ENCODE results near the gene TSBP1. TPM values are rescaled to one million over a fixed set of nuclear protein-coding genes. Genes with fewer than 3 reads are reported as not detected.

TSBP1 gene
- total and polyA plus RNA-seq, 2 of the 8 experiments (the other 6 are each of a cell fraction or from before 2014, with no cell fraction given), result not detected

DNA sequence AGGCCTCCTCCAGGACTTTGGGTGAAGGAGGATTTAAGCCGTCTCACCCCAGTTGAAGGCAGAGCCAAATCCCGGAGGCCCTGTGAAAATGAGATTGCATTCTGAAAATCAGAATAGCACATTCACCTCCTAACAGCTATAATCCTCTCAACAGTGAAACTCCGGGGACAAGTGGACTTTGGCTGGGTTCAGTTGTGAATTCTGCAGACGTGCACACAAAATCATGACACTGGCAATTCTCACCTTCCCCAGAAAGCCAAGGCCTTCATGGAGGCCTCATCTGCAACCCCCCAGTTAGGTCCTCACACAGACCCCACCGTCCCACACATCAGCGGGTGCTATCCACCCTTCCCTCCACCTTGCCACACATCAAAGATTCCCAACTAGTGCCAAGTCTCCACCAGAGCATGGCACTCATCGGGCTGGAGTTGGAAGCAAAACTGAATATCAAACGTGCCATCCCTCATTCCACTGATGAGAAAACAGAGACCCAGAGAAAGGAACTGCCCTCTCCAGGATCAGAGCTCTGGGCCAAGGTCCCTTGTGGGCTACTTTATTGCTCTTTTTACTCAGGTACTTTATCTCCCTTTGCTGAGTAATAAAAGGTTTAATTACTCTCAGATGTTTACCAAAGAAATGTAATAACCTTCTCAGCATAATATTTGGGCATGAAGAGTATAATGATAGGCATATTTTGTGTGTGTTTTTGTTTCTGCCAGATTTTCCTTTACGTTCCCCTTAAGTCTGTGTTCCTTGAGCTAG lies 40.0 kb upstream of the TSBP1 start (continued):
- TF ChIP-seq, protein P1, sequence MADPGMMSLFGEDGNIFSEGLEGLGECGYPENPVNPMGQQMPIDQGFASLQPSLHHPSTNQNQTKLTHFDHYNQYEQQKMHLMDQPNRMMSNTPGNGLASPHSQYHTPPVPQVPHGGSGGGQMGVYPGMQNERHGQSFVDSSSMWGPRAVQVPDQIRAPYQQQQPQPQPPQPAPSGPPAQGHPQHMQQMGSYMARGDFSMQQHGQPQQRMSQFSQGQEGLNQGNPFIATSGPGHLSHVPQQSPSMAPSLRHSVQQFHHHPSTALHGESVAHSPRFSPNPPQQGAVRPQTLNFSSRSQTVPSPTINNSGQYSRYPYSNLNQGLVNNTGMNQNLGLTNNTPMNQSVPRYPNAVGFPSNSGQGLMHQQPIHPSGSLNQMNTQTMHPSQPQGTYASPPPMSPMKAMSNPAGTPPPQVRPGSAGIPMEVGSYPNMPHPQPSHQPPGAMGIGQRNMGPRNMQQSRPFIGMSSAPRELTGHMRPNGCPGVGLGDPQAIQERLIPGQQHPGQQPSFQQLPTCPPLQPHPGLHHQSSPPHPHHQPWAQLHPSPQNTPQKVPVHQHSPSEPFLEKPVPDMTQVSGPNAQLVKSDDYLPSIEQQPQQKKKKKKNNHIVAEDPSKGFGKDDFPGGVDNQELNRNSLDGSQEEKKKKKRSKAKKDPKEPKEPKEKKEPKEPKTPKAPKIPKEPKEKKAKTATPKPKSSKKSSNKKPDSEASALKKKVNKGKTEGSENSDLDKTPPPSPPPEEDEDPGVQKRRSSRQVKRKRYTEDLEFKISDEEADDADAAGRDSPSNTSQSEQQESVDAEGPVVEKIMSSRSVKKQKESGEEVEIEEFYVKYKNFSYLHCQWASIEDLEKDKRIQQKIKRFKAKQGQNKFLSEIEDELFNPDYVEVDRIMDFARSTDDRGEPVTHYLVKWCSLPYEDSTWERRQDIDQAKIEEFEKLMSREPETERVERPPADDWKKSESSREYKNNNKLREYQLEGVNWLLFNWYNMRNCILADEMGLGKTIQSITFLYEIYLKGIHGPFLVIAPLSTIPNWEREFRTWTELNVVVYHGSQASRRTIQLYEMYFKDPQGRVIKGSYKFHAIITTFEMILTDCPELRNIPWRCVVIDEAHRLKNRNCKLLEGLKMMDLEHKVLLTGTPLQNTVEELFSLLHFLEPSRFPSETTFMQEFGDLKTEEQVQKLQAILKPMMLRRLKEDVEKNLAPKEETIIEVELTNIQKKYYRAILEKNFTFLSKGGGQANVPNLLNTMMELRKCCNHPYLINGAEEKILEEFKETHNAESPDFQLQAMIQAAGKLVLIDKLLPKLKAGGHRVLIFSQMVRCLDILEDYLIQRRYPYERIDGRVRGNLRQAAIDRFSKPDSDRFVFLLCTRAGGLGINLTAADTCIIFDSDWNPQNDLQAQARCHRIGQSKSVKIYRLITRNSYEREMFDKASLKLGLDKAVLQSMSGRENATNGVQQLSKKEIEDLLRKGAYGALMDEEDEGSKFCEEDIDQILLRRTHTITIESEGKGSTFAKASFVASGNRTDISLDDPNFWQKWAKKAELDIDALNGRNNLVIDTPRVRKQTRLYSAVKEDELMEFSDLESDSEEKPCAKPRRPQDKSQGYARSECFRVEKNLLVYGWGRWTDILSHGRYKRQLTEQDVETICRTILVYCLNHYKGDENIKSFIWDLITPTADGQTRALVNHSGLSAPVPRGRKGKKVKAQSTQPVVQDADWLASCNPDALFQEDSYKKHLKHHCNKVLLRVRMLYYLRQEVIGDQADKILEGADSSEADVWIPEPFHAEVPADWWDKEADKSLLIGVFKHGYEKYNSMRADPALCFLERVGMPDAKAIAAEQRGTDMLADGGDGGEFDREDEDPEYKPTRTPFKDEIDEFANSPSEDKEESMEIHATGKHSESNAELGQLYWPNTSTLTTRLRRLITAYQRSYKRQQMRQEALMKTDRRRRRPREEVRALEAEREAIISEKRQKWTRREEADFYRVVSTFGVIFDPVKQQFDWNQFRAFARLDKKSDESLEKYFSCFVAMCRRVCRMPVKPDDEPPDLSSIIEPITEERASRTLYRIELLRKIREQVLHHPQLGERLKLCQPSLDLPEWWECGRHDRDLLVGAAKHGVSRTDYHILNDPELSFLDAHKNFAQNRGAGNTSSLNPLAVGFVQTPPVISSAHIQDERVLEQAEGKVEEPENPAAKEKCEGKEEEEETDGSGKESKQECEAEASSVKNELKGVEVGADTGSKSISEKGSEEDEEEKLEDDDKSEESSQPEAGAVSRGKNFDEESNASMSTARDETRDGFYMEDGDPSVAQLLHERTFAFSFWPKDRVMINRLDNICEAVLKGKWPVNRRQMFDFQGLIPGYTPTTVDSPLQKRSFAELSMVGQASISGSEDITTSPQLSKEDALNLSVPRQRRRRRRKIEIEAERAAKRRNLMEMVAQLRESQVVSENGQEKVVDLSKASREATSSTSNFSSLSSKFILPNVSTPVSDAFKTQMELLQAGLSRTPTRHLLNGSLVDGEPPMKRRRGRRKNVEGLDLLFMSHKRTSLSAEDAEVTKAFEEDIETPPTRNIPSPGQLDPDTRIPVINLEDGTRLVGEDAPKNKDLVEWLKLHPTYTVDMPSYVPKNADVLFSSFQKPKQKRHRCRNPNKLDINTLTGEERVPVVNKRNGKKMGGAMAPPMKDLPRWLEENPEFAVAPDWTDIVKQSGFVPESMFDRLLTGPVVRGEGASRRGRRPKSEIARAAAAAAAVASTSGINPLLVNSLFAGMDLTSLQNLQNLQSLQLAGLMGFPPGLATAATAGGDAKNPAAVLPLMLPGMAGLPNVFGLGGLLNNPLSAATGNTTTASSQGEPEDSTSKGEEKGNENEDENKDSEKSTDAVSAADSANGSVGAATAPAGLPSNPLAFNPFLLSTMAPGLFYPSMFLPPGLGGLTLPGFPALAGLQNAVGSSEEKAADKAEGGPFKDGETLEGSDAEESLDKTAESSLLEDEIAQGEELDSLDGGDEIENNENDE (IDR thresholded peaks at IDR 0.05; ENCODE audit: insufficient replicate concordance, low read length), result no peak
- TF ChIP-seq POLR2A (IDR thresholded peaks at IDR 0.05; ENCODE audit: control extremely low read depth in 1 of 2, low read depth in 2 of 2, low read length in 2 of 2) (no peak), NRF1 (IDR thresholded peaks at IDR 0.05; ENCODE audit: low read depth, low read length) (no peak), NANOG (IDR thresholded peaks at IDR 0.05; ENCODE audit: insufficient read depth, low read depth, low read length, poor library complexity, severe bottlenecking) (no peak), SRF (IDR thresholded peaks at IDR 0.05; ENCODE audit: low read depth, low read length) (no peak), SP1 (IDR thresholded peaks at IDR 0.05; ENCODE audit: low read depth, low read length) (no peak), TAF7 (optimal IDR thresholded peaks at IDR 0.05; ENCODE audit: borderline replicate concordance, low read depth, low read length) (no peak)
- TF ChIP-seq, protein P2, sequence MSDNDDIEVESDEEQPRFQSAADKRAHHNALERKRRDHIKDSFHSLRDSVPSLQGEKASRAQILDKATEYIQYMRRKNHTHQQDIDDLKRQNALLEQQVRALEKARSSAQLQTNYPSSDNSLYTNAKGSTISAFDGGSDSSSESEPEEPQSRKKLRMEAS (IDR thresholded peaks at IDR 0.05), result no peak
